Esophagus squamous epithelium (tissue), 4 donors: ENCODE measurements around the gene GSTM2.
"Not testable (repeated sequence)": the region's sequence is repeated elsewhere in the genome, so short reads cannot be mapped to it uniquely, and the experiment has no call there.

ENCODE experiments used
- POLR2A ChIP-seq, 4 donors: fragments of 450-650 bp; IDR thresholded peaks; one replicate each; pipeline ENCODE4 v1.6.1; 2017; ENCODE audit warnings: antibody characterized with exemption in 4 of 4, mild to moderate bottlenecking in 4 of 4, moderate library complexity in 3 of 4
- TF ChIP-seq, protein P1 (sequence below), 6 experiments: fragments of 450-650 bp in 4 of 6; fragments of 200-600 bp in 2 of 6; sonication (generic) in 2 of 6; IDR thresholded peaks; one replicate each; pipeline ENCODE4 v1.5.1; 2016 to 2019; ENCODE audit warnings: antibody characterized with exemption in 6 of 6, mild to moderate bottlenecking in 4 of 6, moderate library complexity in 4 of 6

DNA sequence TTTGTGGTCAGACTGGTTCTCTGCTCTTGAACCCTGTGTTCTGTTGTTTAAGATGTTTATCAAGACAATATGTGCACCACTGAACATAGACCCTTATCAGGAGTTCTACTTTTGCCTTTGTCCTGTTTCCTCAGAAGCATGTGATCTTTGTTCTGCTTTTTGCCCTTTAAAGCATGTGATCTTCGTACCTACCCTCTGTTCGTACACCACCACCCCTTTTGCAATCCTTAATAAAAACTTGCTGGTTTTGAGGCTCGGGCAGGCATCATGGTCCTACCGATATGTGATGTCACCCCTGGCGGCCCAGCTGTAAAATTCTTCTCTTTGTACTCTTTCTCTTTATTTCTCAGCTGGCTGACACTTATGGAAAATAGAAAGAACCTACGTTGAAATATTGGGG, 16.9 kb downstream of the GSTM2 start:
- TF ChIP-seq, protein P1, sequence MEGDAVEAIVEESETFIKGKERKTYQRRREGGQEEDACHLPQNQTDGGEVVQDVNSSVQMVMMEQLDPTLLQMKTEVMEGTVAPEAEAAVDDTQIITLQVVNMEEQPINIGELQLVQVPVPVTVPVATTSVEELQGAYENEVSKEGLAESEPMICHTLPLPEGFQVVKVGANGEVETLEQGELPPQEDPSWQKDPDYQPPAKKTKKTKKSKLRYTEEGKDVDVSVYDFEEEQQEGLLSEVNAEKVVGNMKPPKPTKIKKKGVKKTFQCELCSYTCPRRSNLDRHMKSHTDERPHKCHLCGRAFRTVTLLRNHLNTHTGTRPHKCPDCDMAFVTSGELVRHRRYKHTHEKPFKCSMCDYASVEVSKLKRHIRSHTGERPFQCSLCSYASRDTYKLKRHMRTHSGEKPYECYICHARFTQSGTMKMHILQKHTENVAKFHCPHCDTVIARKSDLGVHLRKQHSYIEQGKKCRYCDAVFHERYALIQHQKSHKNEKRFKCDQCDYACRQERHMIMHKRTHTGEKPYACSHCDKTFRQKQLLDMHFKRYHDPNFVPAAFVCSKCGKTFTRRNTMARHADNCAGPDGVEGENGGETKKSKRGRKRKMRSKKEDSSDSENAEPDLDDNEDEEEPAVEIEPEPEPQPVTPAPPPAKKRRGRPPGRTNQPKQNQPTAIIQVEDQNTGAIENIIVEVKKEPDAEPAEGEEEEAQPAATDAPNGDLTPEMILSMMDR (IDR thresholded peaks at IDR 0.05) = not testable (repeated sequence)
- not testable (repeated sequence) for TF ChIP-seq POLR2A (IDR thresholded peaks at IDR 0.05)
